HEK293 (cell line): ENCODE results near the gene TMEM106C.

ENCODE experiments used
- CTCF ChIA-PET: fragments of 350-600 bp; formaldehyde crosslinking; extraction: SDS; loops from one replicate; lab custom pipeline; 2021; ENCODE audit warnings: antibody characterized with exemption; lab: Yijun Ruan, JAX
- POLR2A ChIA-PET: fragments of 300-600 bp; formaldehyde crosslinking; extraction: SDS; loops from one replicate; lab custom pipeline; 2020; ENCODE audit warnings: antibody characterized with exemption, inconsistent platforms; lab: Yijun Ruan, JAX
- H3K27ac ChIP-seq: fragments of 200-500 bp; sonication (Bioruptor generic); 2 replicates; pipeline ENCODE4 v1.5.1; 2014; ENCODE audit warnings: low read depth, low read length, control low read depth, inconsistent platforms; ENCODE audit errors: extremely low read depth
- H3K36me3 ChIP-seq, 2 experiments: fragments of 200-500 bp in 1 of 2; sonication (Bioruptor generic) in 1 of 2; 1 replicate in 1 of 2; 2 replicates in 1 of 2; pipeline ENCODE4 v1.5.1; 2014 to 2017; ENCODE audit warnings: inconsistent platforms in 2 of 2, low read length in 2 of 2; ENCODE audit not compliant: control insufficient read depth in 2 of 2, insufficient read depth in 1 of 2
- H3K4me1 ChIP-seq: fragments of 200-500 bp; sonication (Bioruptor generic); 2 replicates; pipeline ENCODE4 v1.5.1; 2014; ENCODE audit warnings: mild to moderate bottlenecking, low read length, inconsistent platforms; ENCODE audit not compliant: control insufficient read depth, insufficient read depth
- H3K4me3 ChIP-seq: 2 replicates; pipeline ENCODE4 v1.5.1; 2011; ENCODE audit warnings: low read depth, mild to moderate bottlenecking, control low read depth, low read length, moderate library complexity
- H3K9me3 ChIP-seq: fragments of 200-500 bp; sonication (Bioruptor generic); 2 replicates; pipeline ENCODE4 v1.5.1; 2014; ENCODE audit warnings: low read depth, low read length, inconsistent platforms; ENCODE audit not compliant: control insufficient read depth, insufficient read depth
- REPIN1 ChIP-seq: fragments of 450-650 bp; formaldehyde crosslinking; IDR thresholded peaks from 2 replicates; pipeline ENCODE4 v1.5.1; 2017; ENCODE audit warnings: missing biosample characterization, missing genetic modification characterization, low read depth
- ZBTB20 ChIP-seq: fragments of 450-650 bp; formaldehyde crosslinking; IDR thresholded peaks from 2 replicates; pipeline ENCODE4 v1.5.1; 2016; ENCODE audit warnings: missing biosample characterization, missing genetic modification characterization
- ZFHX2 ChIP-seq: fragments of 450-650 bp; formaldehyde crosslinking; conservative IDR thresholded peaks from 2 replicates; pipeline ENCODE4 v1.5.1; 2016; ENCODE audit warnings: missing biosample characterization, missing genetic modification characterization
- ZFP3 ChIP-seq: fragments of 450-650 bp; formaldehyde crosslinking; IDR thresholded peaks from 2 replicates; pipeline ENCODE4 v1.5.1; 2016; ENCODE audit warnings: low read depth, missing biosample characterization, missing genetic modification characterization
- ZFP41 ChIP-seq: fragments of 450-650 bp; formaldehyde crosslinking; IDR thresholded peaks from 2 replicates; pipeline ENCODE4 v1.5.1; 2016; ENCODE audit warnings: missing biosample characterization, missing genetic modification characterization, borderline replicate concordance
- ZNF169 ChIP-seq: fragments of 450-650 bp; formaldehyde crosslinking; IDR thresholded peaks from 2 replicates; pipeline ENCODE4 v1.5.1; 2016; ENCODE audit warnings: missing biosample characterization, missing genetic modification characterization
- ZNF221 ChIP-seq: fragments of 450-650 bp; formaldehyde crosslinking; IDR thresholded peaks from 2 replicates; pipeline ENCODE4 v1.5.1; 2017; ENCODE audit warnings: missing biosample characterization, missing genetic modification characterization, borderline replicate concordance
- ZNF335 ChIP-seq: fragments of 450-650 bp; formaldehyde crosslinking; conservative IDR thresholded peaks from 2 replicates; pipeline ENCODE4 v1.5.1; 2016; ENCODE audit warnings: missing biosample characterization, missing genetic modification characterization
- ZNF354C ChIP-seq: fragments of 450-650 bp; formaldehyde crosslinking; IDR thresholded peaks from 2 replicates; pipeline ENCODE4 v1.5.1; 2016; ENCODE audit warnings: missing biosample characterization, missing genetic modification characterization, low read depth, borderline replicate concordance
- ZNF501 ChIP-seq: fragments of 450-650 bp; formaldehyde crosslinking; IDR thresholded peaks from 2 replicates; pipeline ENCODE4 v1.5.1; 2016; ENCODE audit warnings: missing biosample characterization, missing genetic modification characterization
- ZNF510 ChIP-seq: fragments of 450-650 bp; formaldehyde crosslinking; IDR thresholded peaks from 2 replicates; pipeline ENCODE4 v1.5.1; 2018; ENCODE audit warnings: mild to moderate bottlenecking, missing genetic modification characterization, missing biosample characterization; ENCODE audit not compliant: insufficient replicate concordance
- ZSCAN16 ChIP-seq: fragments of 450-650 bp; formaldehyde crosslinking; IDR thresholded peaks from 2 replicates; pipeline ENCODE4 v1.5.1; 2016; ENCODE audit warnings: missing biosample characterization, missing genetic modification characterization
- TF ChIP-seq, protein P1 (sequence below): fragments of 450-650 bp; formaldehyde crosslinking; IDR thresholded peaks from 2 replicates; pipeline ENCODE4 v1.5.1; 2017; ENCODE audit warnings: missing biosample characterization, missing genetic modification characterization
- TF ChIP-seq, protein P2 (sequence below): fragments of 450-650 bp; formaldehyde crosslinking; IDR thresholded peaks from 2 replicates; pipeline ENCODE4 v1.5.1; 2016; ENCODE audit warnings: missing biosample characterization, missing genetic modification characterization
- TF ChIP-seq, protein P3 (sequence below): fragments of 450-650 bp; formaldehyde crosslinking; IDR thresholded peaks from 2 replicates; pipeline ENCODE4 v1.5.1; 2016; ENCODE audit warnings: missing biosample characterization, missing genetic modification characterization, low read depth

Gene TMEM106C

DNA sequence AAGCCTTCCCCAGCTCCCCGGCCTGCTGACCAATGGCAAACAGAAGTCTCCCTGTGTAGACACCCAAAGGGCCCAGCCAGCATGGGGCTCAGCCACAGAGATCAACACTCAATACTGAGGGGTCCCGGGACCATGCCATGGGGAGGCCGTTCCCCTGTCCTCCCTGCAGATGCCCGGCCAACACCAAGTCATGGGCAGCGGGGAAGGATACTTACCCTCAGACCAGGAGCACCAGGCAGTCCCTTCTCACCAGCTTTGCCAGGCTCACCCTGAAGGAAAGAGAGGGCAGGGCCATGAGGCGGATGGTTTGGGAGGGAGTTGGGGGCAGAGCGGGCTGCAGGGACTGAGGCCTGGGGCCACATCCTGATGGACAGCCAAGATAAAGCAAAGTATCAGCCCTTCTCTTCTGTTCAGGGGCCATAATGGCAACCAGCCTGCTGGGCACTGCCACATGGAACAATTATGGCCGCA is 21.0 kb downstream of the TMEM106C start:
- Histone ChIP-seq H3K4me1 (no peaks in the 10 kb centered on the region), H3K9me3 (no peaks in the 10 kb centered on the region), H3K27ac (no peak overlapping the region), H3K4me3 (no peak overlapping the region), H3K36me3 (peaks cover 0 to 49% of the 10 kb centered on the region in 2 experiments; a peak in 1 of 3 replicates)
- CTCF ChIA-PET: no interaction called here
- POLR2A ChIA-PET: no interaction called here
- TF ChIP-seq ZNF335 (tag by site-specific recombination) (no peak), ZNF510 (tag by site-specific recombination) (no peak), ZFP41 (tag by site-specific recombination) (no peak), ZNF221 (tag by site-specific recombination) (no peak), ZBTB20 (tag by site-specific recombination) (no peak)
- TF ChIP-seq, protein P1, sequence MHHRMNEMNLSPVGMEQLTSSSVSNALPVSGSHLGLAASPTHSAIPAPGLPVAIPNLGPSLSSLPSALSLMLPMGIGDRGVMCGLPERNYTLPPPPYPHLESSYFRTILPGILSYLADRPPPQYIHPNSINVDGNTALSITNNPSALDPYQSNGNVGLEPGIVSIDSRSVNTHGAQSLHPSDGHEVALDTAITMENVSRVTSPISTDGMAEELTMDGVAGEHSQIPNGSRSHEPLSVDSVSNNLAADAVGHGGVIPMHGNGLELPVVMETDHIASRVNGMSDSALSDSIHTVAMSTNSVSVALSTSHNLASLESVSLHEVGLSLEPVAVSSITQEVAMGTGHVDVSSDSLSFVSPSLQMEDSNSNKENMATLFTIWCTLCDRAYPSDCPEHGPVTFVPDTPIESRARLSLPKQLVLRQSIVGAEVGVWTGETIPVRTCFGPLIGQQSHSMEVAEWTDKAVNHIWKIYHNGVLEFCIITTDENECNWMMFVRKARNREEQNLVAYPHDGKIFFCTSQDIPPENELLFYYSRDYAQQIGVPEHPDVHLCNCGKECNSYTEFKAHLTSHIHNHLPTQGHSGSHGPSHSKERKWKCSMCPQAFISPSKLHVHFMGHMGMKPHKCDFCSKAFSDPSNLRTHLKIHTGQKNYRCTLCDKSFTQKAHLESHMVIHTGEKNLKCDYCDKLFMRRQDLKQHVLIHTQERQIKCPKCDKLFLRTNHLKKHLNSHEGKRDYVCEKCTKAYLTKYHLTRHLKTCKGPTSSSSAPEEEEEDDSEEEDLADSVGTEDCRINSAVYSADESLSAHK (tag by site-specific recombination): no peak
- TF ChIP-seq, protein P2, sequence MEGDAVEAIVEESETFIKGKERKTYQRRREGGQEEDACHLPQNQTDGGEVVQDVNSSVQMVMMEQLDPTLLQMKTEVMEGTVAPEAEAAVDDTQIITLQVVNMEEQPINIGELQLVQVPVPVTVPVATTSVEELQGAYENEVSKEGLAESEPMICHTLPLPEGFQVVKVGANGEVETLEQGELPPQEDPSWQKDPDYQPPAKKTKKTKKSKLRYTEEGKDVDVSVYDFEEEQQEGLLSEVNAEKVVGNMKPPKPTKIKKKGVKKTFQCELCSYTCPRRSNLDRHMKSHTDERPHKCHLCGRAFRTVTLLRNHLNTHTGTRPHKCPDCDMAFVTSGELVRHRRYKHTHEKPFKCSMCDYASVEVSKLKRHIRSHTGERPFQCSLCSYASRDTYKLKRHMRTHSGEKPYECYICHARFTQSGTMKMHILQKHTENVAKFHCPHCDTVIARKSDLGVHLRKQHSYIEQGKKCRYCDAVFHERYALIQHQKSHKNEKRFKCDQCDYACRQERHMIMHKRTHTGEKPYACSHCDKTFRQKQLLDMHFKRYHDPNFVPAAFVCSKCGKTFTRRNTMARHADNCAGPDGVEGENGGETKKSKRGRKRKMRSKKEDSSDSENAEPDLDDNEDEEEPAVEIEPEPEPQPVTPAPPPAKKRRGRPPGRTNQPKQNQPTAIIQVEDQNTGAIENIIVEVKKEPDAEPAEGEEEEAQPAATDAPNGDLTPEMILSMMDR (tag by site-specific recombination): no peak
- TF ChIP-seq, protein P3, sequence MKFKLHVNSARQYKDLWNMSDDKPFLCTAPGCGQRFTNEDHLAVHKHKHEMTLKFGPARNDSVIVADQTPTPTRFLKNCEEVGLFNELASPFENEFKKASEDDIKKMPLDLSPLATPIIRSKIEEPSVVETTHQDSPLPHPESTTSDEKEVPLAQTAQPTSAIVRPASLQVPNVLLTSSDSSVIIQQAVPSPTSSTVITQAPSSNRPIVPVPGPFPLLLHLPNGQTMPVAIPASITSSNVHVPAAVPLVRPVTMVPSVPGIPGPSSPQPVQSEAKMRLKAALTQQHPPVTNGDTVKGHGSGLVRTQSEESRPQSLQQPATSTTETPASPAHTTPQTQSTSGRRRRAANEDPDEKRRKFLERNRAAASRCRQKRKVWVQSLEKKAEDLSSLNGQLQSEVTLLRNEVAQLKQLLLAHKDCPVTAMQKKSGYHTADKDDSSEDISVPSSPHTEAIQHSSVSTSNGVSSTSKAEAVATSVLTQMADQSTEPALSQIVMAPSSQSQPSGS (tag by site-specific recombination): no peak

DNA sequence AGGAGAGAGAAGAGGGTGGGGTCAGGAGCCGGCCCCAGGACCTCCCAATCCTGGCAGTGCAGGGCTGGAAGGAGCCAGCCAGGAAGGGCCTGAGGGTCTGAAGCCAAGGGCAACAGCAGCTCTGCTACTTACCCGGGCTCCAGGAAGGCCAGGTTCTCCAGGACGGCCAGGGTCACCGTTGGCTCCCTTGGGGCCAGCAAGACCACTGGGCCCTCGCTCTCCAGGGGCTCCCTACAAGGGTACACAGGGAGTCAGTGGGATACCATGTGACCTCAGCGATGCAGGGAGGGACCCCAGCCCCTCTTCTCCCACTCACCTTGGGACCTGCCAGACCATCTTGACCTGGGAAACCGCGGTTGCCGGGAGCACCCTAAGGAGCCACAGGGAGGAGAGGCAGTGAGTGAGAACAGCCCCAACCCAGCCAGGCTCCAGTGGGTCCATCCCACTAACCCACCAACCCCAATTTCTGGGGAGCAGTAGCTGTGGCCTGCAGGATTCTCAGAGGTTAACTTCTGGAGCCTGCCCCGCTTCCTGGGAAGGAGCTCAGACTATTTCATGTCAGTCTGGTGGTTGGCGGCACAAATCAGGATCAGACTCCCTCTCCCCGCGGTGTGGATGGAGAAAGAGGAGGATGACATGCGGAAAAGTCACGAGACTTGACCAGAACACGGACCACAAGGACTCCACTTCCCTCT is 22.3 kb downstream of the TMEM106C start:
- ChIA-PET CTCF (interaction anchor here (0.5 kb wide), 1 partner anchor 102 kb away, joined by 3 read pairs; no protein-coding TSS in a partner anchor), POLR2A (no interaction called here)
- TF ChIP-seq ZSCAN16 (tag by site-specific recombination): no peak
- TF ChIP-seq, protein P1 (tag by site-specific recombination): no peak
- no peak for TF ChIP-seq ZNF354C (tag by site-specific recombination)
- H3K9me3 ChIP-seq: no peaks in the 10 kb centered on the region
- H3K27ac ChIP-seq: no peak overlapping the region
- H3K4me3 ChIP-seq: no peak overlapping the region
- peaks cover 0 to 52% of the 10 kb centered on the region in 2 experiments; a peak in 2 of 3 replicates for H3K36me3 ChIP-seq
- no peaks in the 10 kb centered on the region for H3K4me1 ChIP-seq

DNA sequence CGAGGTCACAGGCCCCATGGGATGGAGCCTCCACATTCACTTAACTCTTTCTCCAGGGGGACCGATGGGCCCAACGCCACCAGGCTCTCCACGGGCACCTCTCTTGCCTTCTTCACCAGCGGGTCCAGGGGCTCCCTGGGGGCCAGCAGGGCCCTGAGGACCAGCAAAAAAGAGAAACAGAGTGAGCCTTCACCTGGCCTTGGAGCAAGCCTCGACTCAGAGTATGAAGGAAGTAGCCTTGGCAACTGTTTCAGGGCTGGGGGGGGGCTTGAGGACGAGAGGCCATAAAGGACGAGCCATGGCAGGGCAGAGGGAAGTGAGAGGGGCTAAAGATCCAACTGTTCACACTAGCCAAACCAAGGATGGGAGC is 22.9 kb downstream of the TMEM106C start:
- ChIA-PET CTCF (no interaction called here), POLR2A (no interaction called here)
- H3K4me1 ChIP-seq: no peaks in the 10 kb centered on the region

More for the DNA sequence above, 22.9 kb downstream of the TMEM106C start:
- Histone ChIP-seq H3K4me3 (no peak overlapping the region), H3K27ac (no peak overlapping the region), H3K36me3 (peaks cover 0 to 55% of the 10 kb centered on the region in 2 experiments; a peak in 2 of 3 replicates), H3K9me3 (no peaks in the 10 kb centered on the region)
- TF ChIP-seq ZNF169 (tag by site-specific recombination) (no peak), ZNF501 (no peak), REPIN1 (no peak), ZFP3 (tag by site-specific recombination) (no peak), ZFHX2 (no peak), ZNF354C (tag by site-specific recombination) (no peak)
